Stimulated activated CD8-positive, alpha-beta memory T cell treated with anti-CD3 and anti-CD28 coated beads, Interleukin-12 subunit alpha, Interleukin-12 subunit beta, amount 100 ng/mL, for 4 hours (primary cell): Measurements from ENCODE around the gene C15orf39.
"Not testable (repeated sequence)": the region's sequence is repeated elsewhere in the genome, so short reads cannot be mapped to it uniquely, and the experiment has no call there.

ENCODE experiments used
- DNase-seq: peaks from one replicate; pipeline ENCODE4 v3.0.0-alpha.2; 2020; ENCODE audit warnings: low read depth

The C15orf39 gene

GRCh38 chr15:75212200-75212858 is 10.6 kb downstream of the C15orf39 start:
- no peak for DNase-seq

GRCh38 chr15:75213212-75213767 is 11.6 kb downstream of the C15orf39 start:
- DNase-seq, result no peak

GRCh38 chr15:75213768-75214221 is 12.1 kb downstream of the C15orf39 start:
- no peak for DNase-seq

- no peak for DNase-seq
Observed at GRCh38 chr15:75214293-75215096, 12.8 kb downstream of the C15orf39 start.

- no peak for DNase-seq
Observed at GRCh38 chr15:75215107-75216004, 13.7 kb downstream of the C15orf39 start.

- DNase-seq, result no peak
Observed at GRCh38 chr15:75217012-75217411, 15.3 kb downstream of the C15orf39 start.

GRCh38 chr15:75217574-75217973 is 15.9 kb downstream of the C15orf39 start:
- not testable (repeated sequence) for DNase-seq

GRCh38 chr15:75219507-75219929 is 17.8 kb downstream of the C15orf39 start:
- not testable (repeated sequence) for DNase-seq

GRCh38 chr15:75223688-75224087 is 22.0 kb downstream of the C15orf39 start:
- no peak for DNase-seq

- no peak for DNase-seq
Observed at GRCh38 chr15:75224281-75224680, 22.6 kb downstream of the C15orf39 start.

- DNase-seq, result not testable (repeated sequence)
Observed at GRCh38 chr15:75225102-75225836, 23.6 kb downstream of the C15orf39 start.

- DNase-seq, result no peak
Observed at GRCh38 chr15:75225951-75226732, 24.5 kb downstream of the C15orf39 start.

GRCh38 chr15:75227112-75227511 is 25.4 kb downstream of the C15orf39 start:
- not testable (repeated sequence) for DNase-seq

- DNase-seq, result no peak
Observed at GRCh38 chr15:75227663-75228280, 26.1 kb downstream of the C15orf39 start.

GRCh38 chr15:75228787-75229186 is 27.1 kb downstream of the C15orf39 start:
- no peak for DNase-seq

GRCh38 chr15:75229191-75230015 is 27.7 kb downstream of the C15orf39 start:
- DNase-seq, result no peak

- no peak for DNase-seq
Observed at GRCh38 chr15:75230016-75230343, 28.3 kb downstream of the C15orf39 start.

- DNase-seq, result no peak
Observed at GRCh38 chr15:75230551-75231371, 29.1 kb downstream of the C15orf39 start.
